ENCODE data around the gene HMOX1.

The HMOX1 gene

DNA sequence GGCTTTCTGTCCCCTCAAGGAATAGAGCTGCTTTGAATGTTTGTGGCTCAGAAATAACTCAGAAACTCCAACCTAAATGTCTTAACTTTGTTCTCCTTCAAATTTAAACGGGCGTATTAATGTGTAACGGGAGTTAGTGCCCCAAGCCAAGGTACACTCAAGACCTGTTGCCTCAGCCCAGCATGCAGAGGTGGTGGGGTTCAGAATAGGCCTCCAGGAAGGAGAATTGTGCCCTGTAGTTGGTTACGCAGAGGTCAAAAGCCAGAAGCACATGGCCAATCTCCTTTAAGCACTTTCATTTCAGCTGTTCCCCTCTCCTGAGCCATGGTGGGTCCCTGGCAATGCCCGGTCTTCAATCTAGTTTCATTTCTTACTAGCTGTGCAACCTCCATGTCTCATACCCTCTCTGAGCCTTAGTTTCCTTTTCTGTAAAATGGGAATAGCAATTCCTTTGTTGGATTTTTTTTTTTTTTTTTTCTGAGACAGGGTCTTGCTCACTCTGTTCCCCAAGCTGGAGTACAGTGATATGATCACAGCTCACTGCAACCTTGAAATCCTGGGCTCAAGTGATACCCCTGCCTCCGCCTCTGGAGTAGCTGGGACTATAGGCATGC is 4.2 kb downstream of the HMOX1 start:
- no peaks in the 10 kb centered on the region for H3K36me3 ChIP-seq (ENCODE audit: control insufficient read depth, low read length)
- H3K4me1 ChIP-seq (ENCODE audit: control insufficient read depth, low read length): peaks cover 7% of the 10 kb centered on the region
- H4K20me1 ChIP-seq (ENCODE audit: control insufficient read depth, insufficient read depth, low read depth, low read length): no peaks in the 10 kb centered on the region
- peaks cover 37% of the 10 kb centered on the region for H3K27me3 ChIP-seq (ENCODE audit: control insufficient read depth, low read length)
- no peaks in the 10 kb centered on the region for H3K9me2 ChIP-seq (replicated peaks; ENCODE audit: control insufficient read depth, low read length)
- no peaks in the 10 kb centered on the region for H3K79me2 ChIP-seq (ENCODE audit: control insufficient read depth, low read length)
- no peaks in the 10 kb centered on the region for H3K9me3 ChIP-seq (ENCODE audit: control insufficient read depth, insufficient read depth, low read length)
- no peak overlapping the region for H3K4me2 ChIP-seq (ENCODE audit: low read length)
- H3K27ac ChIP-seq (ENCODE audit: low read depth, low read length): no peak overlapping the region
- no peaks in the 10 kb centered on the region for H3F3A ChIP-seq (ENCODE audit: control insufficient read depth, insufficient read depth)
- no peak overlapping the region for H3K4me3 ChIP-seq (ENCODE audit: low read length)
- TF ChIP-seq EZH2phosphoT487 (IDR thresholded peaks at IDR 0.05; ENCODE audit: borderline replicate concordance, low read length) (no peak), CTCF (IDR thresholded peaks at IDR 0.05; ENCODE audit: low read depth, low read length, poor library complexity, severe bottlenecking) (no peak)

- H3K4me3 ChIP-seq (ENCODE audit: low read length): no peak overlapping the region
- H3K36me3 ChIP-seq (ENCODE audit: control insufficient read depth, low read length): no peaks in the 10 kb centered on the region
Observed at GRCh38 chr22:35386670-35387288, 5.9 kb downstream of the HMOX1 start.

GRCh38 chr22:35390933-35391332 is 10.0 kb downstream of the HMOX1 start:
- H3K36me3 ChIP-seq (ENCODE audit: control insufficient read depth, low read length): no peaks in the 10 kb centered on the region
- H3K27ac ChIP-seq (ENCODE audit: low read depth, low read length): no peak overlapping the region
- no peaks in the 10 kb centered on the region for H3K79me2 ChIP-seq (ENCODE audit: control insufficient read depth, low read length)
- no peaks in the 10 kb centered on the region for H3K9me3 ChIP-seq (ENCODE audit: control insufficient read depth, insufficient read depth, low read length)
- peaks cover 10% of the 10 kb centered on the region for H3K4me1 ChIP-seq (ENCODE audit: control insufficient read depth, low read length)
- no peaks in the 10 kb centered on the region for H4K20me1 ChIP-seq (ENCODE audit: control insufficient read depth, insufficient read depth, low read depth, low read length)
- no peaks in the 10 kb centered on the region for H3K9me2 ChIP-seq (replicated peaks; ENCODE audit: control insufficient read depth, low read length)
- no peaks in the 10 kb centered on the region; the same call in 1 of the 2 replicates for H3F3A ChIP-seq (ENCODE audit: control insufficient read depth, insufficient read depth)
- no peak overlapping the region for H3K4me3 ChIP-seq (ENCODE audit: low read length)
- H3K27me3 ChIP-seq (ENCODE audit: control insufficient read depth, low read length): no peaks in the 10 kb centered on the region
- TF ChIP-seq CTCF (IDR thresholded peaks at IDR 0.05; ENCODE audit: low read depth, low read length, poor library complexity, severe bottlenecking): no peak
- TF ChIP-seq EZH2phosphoT487 (IDR thresholded peaks at IDR 0.05; ENCODE audit: borderline replicate concordance, low read length): no peak
- H3K4me2 ChIP-seq (ENCODE audit: low read length): no peak overlapping the region

More at GRCh38 chr22:35386670-35387288, 5.9 kb downstream of the HMOX1 start:
- H3K9me3 ChIP-seq (ENCODE audit: control insufficient read depth, insufficient read depth, low read length): no peaks in the 10 kb centered on the region
- no peak overlapping the region for H3K27ac ChIP-seq (ENCODE audit: low read depth, low read length)
- peaks cover 2% of the 10 kb centered on the region for H3K4me1 ChIP-seq (ENCODE audit: control insufficient read depth, low read length)
- no peaks in the 10 kb centered on the region for H3K9me2 ChIP-seq (replicated peaks; ENCODE audit: control insufficient read depth, low read length)
- no peak overlapping the region for H3K4me2 ChIP-seq (ENCODE audit: low read length)
- H3K27me3 ChIP-seq (ENCODE audit: control insufficient read depth, low read length): peaks cover 20% of the 10 kb centered on the region
- no peak for TF ChIP-seq CTCF (IDR thresholded peaks at IDR 0.05; ENCODE audit: low read depth, low read length, poor library complexity, severe bottlenecking)
- no peak for TF ChIP-seq EZH2phosphoT487 (IDR thresholded peaks at IDR 0.05; ENCODE audit: borderline replicate concordance, low read length)
- H3F3A ChIP-seq (ENCODE audit: control insufficient read depth, insufficient read depth): no peaks in the 10 kb centered on the region
- no peaks in the 10 kb centered on the region for H3K79me2 ChIP-seq (ENCODE audit: control insufficient read depth, low read length)
- H4K20me1 ChIP-seq (ENCODE audit: control insufficient read depth, insufficient read depth, low read depth, low read length): no peaks in the 10 kb centered on the region

Data from DOHH2 (cell line).